Coronary artery (tissue), 2 donors: ENCODE measurements around the gene IKZF1.

Source experiments
- DNase-seq: peaks from one replicate; pipeline ENCODE4 v3.0.0-alpha.2; 2017; ENCODE audit warnings: low spot score
- H3K27ac ChIP-seq, 2 donors: fragments of 200-600 bp; sonication (generic); one replicate each; pipeline ENCODE4 v1.5.1; 2016 to 2019
- H3K4me3 ChIP-seq: fragments of 200-600 bp; sonication (generic); 2 replicates; pipeline ENCODE4 v1.5.1; 2016; ENCODE audit warnings: mild to moderate bottlenecking, moderate library complexity
- TF ChIP-seq, protein P1 (sequence below): fragments of 200-600 bp; sonication (generic); IDR thresholded peaks from one replicate; pipeline ENCODE4 v1.5.1; 2019; ENCODE audit warnings: antibody characterized with exemption

The IKZF1 gene

DNA sequence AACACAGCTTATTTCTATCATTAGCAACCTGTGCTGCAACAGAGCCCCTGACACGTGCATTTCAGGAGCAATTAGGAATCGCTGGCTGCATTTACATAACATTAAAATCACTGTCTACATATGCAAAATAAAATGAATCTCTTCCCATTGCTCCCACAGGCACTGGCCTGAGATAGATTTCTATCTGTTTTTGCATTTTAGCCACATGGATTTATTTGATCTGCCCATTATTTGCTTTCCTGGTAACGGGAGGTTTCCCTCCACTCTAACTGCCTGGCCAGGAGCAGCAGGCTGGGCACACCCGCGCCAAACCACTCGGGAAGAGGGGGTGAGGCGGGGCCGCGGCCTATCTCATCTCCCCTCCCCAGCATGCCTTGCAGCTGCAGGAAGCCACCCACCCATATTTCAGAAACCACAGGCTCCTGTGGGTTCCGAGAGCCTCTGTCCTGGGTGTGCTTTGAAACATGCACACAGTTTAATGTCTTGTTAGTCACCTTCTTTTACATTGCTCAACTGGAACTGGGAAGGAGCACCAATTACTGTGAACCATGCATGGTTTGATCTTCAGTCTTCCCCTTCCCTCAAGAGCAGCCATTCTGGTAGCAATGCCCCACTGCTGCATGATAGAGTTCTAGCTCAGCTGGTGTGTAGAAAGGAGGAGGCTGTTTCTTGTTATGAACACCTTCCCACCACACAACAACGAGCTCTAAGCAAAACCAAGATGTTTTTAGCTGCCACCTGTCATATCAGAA is 37.7 kb upstream of the IKZF1 start:
- DNase-seq = no peak

DNA sequence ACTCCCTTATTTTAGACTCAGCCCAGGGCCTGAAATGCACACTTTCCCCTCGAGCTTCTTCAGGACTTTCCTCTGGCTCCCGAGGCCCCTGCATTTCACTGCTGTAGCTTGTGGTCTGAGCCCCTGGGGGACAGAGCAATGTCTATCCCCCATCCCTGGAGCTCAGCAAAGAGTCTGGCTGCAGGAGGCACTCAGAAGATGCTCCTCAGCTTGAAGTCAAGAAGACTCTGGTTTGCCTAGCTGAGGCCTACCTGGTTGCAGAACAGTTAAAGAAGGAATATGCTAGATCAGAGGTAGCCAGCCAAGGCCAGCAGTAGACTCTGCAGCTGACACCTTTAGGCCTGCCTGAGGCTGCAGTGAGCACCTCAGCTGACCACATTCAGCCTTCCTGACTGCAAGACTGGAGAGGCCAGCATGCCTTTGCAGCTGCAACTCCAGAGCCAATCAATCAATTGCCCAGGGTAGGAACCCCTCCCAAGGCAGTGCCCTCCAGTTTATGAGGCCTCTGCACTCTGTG is 36.9 kb upstream of the IKZF1 start:
- H3K27ac ChIP-seq = no peak overlapping the region
- no peak overlapping the region for H3K4me3 ChIP-seq
- no peak for DNase-seq
- TF ChIP-seq, protein P1, sequence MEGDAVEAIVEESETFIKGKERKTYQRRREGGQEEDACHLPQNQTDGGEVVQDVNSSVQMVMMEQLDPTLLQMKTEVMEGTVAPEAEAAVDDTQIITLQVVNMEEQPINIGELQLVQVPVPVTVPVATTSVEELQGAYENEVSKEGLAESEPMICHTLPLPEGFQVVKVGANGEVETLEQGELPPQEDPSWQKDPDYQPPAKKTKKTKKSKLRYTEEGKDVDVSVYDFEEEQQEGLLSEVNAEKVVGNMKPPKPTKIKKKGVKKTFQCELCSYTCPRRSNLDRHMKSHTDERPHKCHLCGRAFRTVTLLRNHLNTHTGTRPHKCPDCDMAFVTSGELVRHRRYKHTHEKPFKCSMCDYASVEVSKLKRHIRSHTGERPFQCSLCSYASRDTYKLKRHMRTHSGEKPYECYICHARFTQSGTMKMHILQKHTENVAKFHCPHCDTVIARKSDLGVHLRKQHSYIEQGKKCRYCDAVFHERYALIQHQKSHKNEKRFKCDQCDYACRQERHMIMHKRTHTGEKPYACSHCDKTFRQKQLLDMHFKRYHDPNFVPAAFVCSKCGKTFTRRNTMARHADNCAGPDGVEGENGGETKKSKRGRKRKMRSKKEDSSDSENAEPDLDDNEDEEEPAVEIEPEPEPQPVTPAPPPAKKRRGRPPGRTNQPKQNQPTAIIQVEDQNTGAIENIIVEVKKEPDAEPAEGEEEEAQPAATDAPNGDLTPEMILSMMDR = no peak

More for the DNA sequence above, 37.7 kb upstream of the IKZF1 start:
- Histone ChIP-seq H3K4me3 (no peak overlapping the region), H3K27ac (no peak overlapping the region)
- TF ChIP-seq, protein P1 = no peak

DNA sequence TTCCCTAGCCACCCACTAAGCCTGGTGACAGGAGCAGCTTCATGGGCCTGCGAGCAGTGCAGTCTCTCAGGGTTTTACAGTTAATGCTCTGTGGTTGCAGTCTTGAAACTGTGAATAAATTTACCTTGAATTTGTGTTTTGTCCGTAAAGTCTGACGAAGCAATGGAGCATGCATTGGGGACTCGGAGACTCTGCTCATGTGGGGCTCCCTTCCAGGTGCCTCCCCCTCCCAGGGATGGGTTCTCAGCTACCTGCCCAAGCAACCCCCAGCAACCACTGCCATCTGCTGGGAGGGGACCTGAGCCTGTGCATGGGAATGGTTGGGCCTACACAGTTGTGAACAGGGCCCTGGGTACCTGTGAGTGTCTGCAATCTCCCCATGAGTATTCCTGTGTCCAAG is 36.3 kb upstream of the IKZF1 start:
- TF ChIP-seq, protein P1 = no peak
- Histone ChIP-seq H3K27ac (no peak overlapping the region), H3K4me3 (no peak overlapping the region)
- no peak for DNase-seq

DNA sequence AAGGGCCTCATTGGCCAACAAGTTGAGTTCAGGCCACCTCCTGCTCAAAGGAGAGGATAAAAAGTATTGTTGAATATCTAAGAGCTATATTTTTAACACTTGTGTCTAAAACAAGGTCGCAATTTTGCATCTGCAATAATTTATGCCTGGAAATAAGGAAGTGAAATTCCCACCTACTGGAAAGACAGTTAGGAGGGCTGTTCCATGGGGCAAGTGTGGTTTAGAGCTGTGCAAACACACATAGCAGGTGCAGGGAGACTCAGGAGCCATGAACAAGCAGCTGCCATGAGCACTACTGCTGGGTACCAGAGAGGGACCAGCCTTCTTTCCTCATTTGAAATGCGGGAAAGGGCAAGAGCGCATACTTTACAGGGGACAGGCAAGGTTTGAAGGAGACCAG is 35.5 kb upstream of the IKZF1 start:
- H3K27ac ChIP-seq = no peak overlapping the region
- TF ChIP-seq, protein P1 = no peak
- no peak overlapping the region for H3K4me3 ChIP-seq
- DNase-seq = no peak

DNA sequence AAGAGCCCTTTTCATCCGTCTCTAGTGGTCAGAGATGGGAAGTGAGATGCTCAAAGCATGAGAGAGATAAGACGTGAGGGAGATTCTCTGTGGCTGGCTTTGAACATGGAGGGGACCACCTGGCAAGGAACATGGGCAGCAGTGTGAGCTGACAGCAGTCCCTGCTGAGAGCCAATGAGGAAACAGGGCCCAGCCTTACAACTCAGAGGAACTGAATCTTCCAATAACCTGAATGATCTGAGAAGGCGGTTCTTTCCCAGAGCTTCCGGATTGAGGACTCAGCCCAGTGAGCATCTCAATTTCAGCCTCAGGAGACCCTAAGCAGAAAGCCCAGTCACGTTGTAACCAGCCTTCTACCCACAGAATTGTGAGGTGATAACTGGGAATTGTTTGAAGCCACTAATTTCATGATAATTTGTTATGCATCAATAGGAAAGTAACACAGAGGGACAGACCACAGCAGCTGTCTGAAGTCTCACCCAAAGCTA is 33.9 kb upstream of the IKZF1 start:
- H3K4me3 ChIP-seq = no peak overlapping the region
- H3K27ac ChIP-seq = no peak overlapping the region
- TF ChIP-seq, protein P1 = no peak
- no peak for DNase-seq

DNA sequence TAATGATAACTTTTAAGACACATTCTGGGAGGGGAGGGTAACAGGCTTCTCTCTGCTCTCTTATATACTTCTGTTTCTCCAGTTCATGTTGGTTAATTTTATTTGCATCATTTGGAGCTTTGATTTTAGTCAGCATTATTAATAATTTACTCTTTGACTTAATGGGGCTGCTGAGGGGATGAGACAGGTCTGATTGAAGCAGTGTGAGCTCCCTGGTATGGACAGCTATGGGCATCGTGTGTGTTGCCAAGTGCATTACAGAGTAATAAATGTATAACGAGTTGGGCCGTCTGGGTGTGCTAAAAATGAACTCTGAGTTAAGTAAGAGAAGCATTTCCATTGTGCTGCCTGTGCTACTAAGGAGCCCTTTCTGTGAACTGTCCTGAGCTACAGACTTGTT is 31.7 kb upstream of the IKZF1 start:
- no peak overlapping the region for H3K27ac ChIP-seq
- TF ChIP-seq, protein P1 = no peak
- no peak overlapping the region for H3K4me3 ChIP-seq
- no peak for DNase-seq

DNA sequence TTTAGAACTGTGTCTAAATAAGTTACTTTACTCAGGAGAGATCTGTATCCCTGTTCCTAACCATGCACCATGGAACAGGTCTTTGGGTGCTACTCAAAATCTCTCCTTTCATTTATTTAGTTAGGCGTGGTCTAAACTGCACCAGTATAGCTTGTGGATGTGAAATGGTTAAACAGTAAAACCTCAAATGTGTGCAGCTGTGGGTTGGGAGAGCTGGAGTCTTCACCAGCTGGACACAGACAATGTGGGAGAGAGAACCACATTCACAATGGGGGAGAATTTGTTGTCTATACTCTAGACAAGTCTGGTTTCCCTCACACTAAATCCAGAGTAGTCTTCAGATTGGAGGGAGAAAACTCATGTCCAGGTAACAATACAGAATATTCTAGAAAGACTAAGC is 31.2 kb upstream of the IKZF1 start:
- Histone ChIP-seq H3K27ac (no peak overlapping the region), H3K4me3 (no peak overlapping the region)
- TF ChIP-seq, protein P1 = no peak
- no peak for DNase-seq
